ENCODE data around the gene ZYX. TPM values are rescaled to one million over a fixed set of nuclear protein-coding genes. Genes with fewer than 3 reads are reported as not detected.

Gene ZYX
- 12.0 and 13.9 TPM in 2 replicates for total RNA-seq

- peak; percentile 96 to 98 for DNase-seq (ENCODE audit: low read depth in 2 of 2)
Measured at GRCh38 chr7:143380646-143381426, at the start of gene ZYX. ZYX (plus strand) TSS chr7:143381345; CDS start chr7:143381572, 227 bp downstream.

GRCh38 chr7:143334244-143334643 is 46.9 kb upstream of the ZYX start:
- no peak for DNase-seq (ENCODE audit: low read depth in 2 of 2)

- no peak for DNase-seq (ENCODE audit: low read depth in 2 of 2)
Measured at GRCh38 chr7:143337216-143337615, 43.9 kb upstream of the ZYX start.

- no peak for DNase-seq (ENCODE audit: low read depth in 2 of 2)
Measured at GRCh38 chr7:143341842-143342241, 39.3 kb upstream of the ZYX start.

- no peak for DNase-seq (ENCODE audit: low read depth in 2 of 2)
Measured at GRCh38 chr7:143343596-143343995, 37.5 kb upstream of the ZYX start.

- peak; percentile 35 to 53 for DNase-seq (ENCODE audit: low read depth in 2 of 2)
Measured at GRCh38 chr7:143345428-143345900, 35.7 kb upstream of the ZYX start.

GRCh38 chr7:143346018-143346417 is 35.1 kb upstream of the ZYX start:
- DNase-seq (ENCODE audit: low read depth in 2 of 2), result no peak

GRCh38 chr7:143347950-143348349 is 33.2 kb upstream of the ZYX start:
- no peak for DNase-seq (ENCODE audit: low read depth in 2 of 2)

- DNase-seq (ENCODE audit: low read depth in 2 of 2), result no peak
Measured at GRCh38 chr7:143351060-143351459, 30.1 kb upstream of the ZYX start.

- DNase-seq (ENCODE audit: low read depth in 2 of 2), result no peak
Measured at GRCh38 chr7:143351574-143351973, 29.6 kb upstream of the ZYX start.

GRCh38 chr7:143352531-143353002 is 28.6 kb upstream of the ZYX start:
- DNase-seq (ENCODE audit: low read depth in 2 of 2), result no peak

GRCh38 chr7:143354376-143354775 is 26.8 kb upstream of the ZYX start:
- DNase-seq (ENCODE audit: low read depth in 2 of 2), result no peak

GRCh38 chr7:143354965-143355364 is 26.2 kb upstream of the ZYX start:
- no peak for DNase-seq (ENCODE audit: low read depth in 2 of 2)

GRCh38 chr7:143355450-143356385 is 25.4 kb upstream of the ZYX start:
- DNase-seq (ENCODE audit: low read depth in 2 of 2), result no peak

- no peak for DNase-seq (ENCODE audit: low read depth in 2 of 2)
Measured at GRCh38 chr7:143356414-143357050, 24.6 kb upstream of the ZYX start.

- DNase-seq (ENCODE audit: low read depth in 2 of 2), result no peak
Measured at GRCh38 chr7:143358626-143359025, 22.5 kb upstream of the ZYX start.

- no peak for DNase-seq (ENCODE audit: low read depth in 2 of 2)
Measured at GRCh38 chr7:143359771-143360353, 21.3 kb upstream of the ZYX start.

- no peak for DNase-seq (ENCODE audit: low read depth in 2 of 2)
Measured at GRCh38 chr7:143360788-143361551, 20.2 kb upstream of the ZYX start.

- DNase-seq (ENCODE audit: low read depth in 2 of 2), result no peak
Measured at GRCh38 chr7:143361552-143362130, 19.5 kb upstream of the ZYX start.
